ENCODE measurements around the gene SLC35D3.

- TF ChIP-seq CTCF (IDR thresholded peaks at IDR 0.05; ENCODE audit: insufficient read depth, low read length, poor library complexity, severe bottlenecking) (no peak), EZH2phosphoT487 (conservative IDR thresholded peaks at IDR 0.05; ENCODE audit: low read length) (no peak)
Measured at GRCh38 chr6:136969930-136970329, 47.8 kb downstream of the SLC35D3 start.

Measured in SU-DHL-6 (cell line).